Kidney epithelial cell (primary cell): ENCODE measurements around the gene TEAD2. TPM values are rescaled to one million over a fixed set of nuclear protein-coding genes. Genes with fewer than 3 reads are reported as not detected.
"Not testable (repeated sequence)": the region's sequence is repeated elsewhere in the genome, so short reads cannot be mapped to it uniquely, and the experiment has no call there.

Experiments used
- DNase-seq: peaks from one replicate; pipeline ENCODE4 v3.0.0-alpha.2; 2010; ENCODE audit warnings: low read depth
- H3K27me3 ChIP-seq: 2 replicates; pipeline ENCODE4 v1.6.0; 2011; ENCODE audit warnings: low read length; ENCODE audit not compliant: control insufficient read depth, insufficient read depth
- H3K36me3 ChIP-seq: 2 replicates; pipeline ENCODE4 v1.5.1; 2011; ENCODE audit warnings: low read length; ENCODE audit not compliant: control insufficient read depth, insufficient read depth
- H3K4me3 ChIP-seq: 2 replicates; pipeline ENCODE4 v1.5.1; 2011; ENCODE audit warnings: low read depth, mild to moderate bottlenecking, control low read depth, low read length
- total RNA-seq: library from RNA; depleted of rRNA; stranded (reverse); fragments of >200 nt; gene quantifications from 2 replicates; pipeline ENCODE4 v1.2.3, GENCODE V29; 2015
- TF ChIP-seq, protein P1 (sequence below): IDR thresholded peaks from 2 replicates; pipeline ENCODE4 v1.5.1; 2011; ENCODE audit warnings: mild to moderate bottlenecking, moderate library complexity, low read length, control low read depth, inconsistent platforms; ENCODE audit not compliant: insufficient read depth, poor library complexity, severe bottlenecking

TEAD2 gene
- total RNA-seq, 1 donor from 2014 or later, result 52.6 TPM

DNA sequence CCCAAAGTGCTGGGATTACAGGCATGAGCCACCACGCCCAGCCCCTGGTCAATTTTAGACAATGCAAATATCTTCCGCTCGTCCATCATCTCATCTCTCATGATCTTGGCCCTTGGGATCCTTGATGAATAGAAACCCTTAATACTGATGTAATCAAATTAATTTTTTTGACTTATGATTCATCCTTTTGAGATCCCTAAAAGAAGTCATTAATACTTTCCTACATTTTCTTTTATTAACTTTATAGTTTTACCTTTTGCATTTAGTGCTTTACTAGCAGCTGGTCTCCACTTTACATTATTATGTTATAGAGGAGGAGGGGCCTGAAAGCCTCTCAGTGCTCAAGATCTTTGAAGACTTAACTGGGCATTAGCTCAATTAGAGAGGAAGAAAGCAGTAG, 18.2 kb upstream of the TEAD2 start:
- TF ChIP-seq, protein P1, sequence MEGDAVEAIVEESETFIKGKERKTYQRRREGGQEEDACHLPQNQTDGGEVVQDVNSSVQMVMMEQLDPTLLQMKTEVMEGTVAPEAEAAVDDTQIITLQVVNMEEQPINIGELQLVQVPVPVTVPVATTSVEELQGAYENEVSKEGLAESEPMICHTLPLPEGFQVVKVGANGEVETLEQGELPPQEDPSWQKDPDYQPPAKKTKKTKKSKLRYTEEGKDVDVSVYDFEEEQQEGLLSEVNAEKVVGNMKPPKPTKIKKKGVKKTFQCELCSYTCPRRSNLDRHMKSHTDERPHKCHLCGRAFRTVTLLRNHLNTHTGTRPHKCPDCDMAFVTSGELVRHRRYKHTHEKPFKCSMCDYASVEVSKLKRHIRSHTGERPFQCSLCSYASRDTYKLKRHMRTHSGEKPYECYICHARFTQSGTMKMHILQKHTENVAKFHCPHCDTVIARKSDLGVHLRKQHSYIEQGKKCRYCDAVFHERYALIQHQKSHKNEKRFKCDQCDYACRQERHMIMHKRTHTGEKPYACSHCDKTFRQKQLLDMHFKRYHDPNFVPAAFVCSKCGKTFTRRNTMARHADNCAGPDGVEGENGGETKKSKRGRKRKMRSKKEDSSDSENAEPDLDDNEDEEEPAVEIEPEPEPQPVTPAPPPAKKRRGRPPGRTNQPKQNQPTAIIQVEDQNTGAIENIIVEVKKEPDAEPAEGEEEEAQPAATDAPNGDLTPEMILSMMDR, result no peak
- H3K4me3 ChIP-seq, result no peak overlapping the region
- peaks cover 4% of the 10 kb centered on the region for H3K27me3 ChIP-seq

DNA sequence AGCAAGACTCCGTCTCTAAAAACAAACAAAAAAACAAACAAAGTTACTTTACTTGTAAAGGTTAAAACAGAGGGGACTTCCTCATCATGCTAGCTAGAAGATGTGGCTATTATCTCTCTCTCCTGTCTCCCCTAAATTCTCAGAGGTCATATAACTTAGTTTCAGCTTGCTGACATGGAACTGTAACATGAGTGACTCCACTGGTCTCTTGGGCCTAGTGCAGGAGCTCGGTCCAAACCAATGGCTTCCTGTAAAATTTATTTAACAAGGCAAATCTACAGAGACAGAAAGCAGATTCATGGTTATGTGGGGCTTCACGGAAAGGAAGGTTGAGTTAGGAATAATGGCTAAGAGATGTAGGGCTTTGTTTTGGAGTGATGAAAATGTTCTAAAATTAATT, 16.3 kb upstream of the TEAD2 start:
- Histone ChIP-seq H3K4me3 (no peak overlapping the region), H3K27me3 (peaks cover 9% of the 10 kb centered on the region), H3K36me3 (no peaks in the 10 kb centered on the region)
- TF ChIP-seq, protein P1, result no peak
- no peak for DNase-seq

More for the DNA sequence above, 18.2 kb upstream of the TEAD2 start:
- no peak for DNase-seq
- no peaks in the 10 kb centered on the region for H3K36me3 ChIP-seq

DNA sequence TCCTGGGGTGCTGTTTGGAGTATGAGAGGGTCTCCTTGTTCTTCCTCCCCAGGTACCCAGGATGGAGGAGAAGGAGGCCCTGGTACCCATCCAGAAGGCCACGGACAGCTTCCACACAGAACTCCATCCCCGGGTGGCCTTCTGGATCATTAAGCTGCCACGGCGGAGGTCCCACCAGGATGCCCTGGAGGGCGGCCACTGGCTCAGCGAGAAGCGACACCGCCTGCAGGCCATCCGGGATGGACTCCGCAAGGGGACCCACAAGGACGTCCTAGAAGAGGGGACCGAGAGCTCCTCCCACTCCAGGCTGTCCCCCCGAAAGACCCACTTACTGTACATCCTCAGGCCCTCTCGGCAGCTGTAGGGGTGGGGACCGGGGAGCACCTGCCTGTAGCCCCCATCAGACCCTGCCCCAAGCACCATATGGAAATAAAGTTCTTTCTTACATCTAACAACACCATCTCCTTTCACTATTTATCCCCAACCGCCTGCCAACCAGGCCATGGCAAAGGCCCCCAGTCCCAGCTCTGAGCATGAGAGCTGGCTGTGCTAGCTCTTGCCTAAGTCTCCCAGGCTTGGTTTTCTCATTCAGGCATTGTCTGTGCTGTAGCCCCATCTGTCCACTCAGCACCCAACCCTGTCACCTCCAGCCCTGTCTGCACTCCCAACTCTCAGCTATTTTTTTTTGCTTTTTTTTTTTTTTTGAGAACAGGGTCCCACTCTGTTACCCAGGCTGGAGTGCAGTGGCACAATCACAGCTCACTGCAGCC, 12.6 kb upstream of the TEAD2 start:
- TF ChIP-seq, protein P1, result no peak
- DNase-seq, result no peak
- no peak overlapping the region for H3K4me3 ChIP-seq
- peaks cover 9% of the 10 kb centered on the region for H3K27me3 ChIP-seq
- no peaks in the 10 kb centered on the region for H3K36me3 ChIP-seq

DNA sequence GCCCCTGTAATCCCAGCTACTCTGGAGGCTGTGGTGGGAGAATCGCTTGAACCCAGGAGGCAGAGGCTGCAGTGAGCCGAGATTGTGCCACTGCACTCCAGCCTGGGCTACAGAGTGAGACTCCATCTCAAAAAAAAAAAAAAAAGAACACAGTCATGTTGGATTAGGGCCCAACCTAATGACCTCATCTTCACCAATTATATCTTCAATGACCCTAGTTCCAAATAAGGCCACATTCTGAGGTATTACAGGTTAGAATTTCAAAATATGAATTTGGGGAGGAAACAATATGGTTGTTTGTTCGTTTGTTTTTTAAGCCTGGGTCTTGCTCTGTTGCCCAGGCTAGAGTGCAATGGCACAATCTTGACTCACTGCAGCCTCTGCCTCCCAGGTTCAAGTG, 11.0 kb upstream of the TEAD2 start:
- not testable (repeated sequence) for H3K27me3 ChIP-seq, DNase-seq, H3K36me3 ChIP-seq, H3K4me3 ChIP-seq

DNA sequence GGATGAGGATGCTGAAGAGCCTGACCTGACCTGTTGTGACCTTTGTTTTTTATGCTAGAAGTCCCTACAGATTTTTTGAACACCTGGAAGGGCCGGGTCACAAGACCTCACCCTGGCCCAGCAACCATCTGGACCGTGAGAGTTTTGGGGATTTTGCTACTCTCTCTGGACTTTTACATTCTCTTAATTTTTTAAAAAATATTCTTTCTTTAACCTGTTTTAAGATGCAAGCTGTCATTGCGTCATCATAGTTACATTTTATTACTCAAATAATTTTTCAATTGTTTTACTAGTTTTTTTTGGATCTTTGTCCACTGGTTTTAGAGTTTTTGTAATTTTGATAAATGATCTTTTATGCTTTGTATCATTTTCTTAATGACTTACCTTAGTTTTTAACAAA, 9.0 kb upstream of the TEAD2 start:
- DNase-seq, result no peak
- Histone ChIP-seq H3K36me3 (no peaks in the 10 kb centered on the region), H3K27me3 (peaks cover 9% of the 10 kb centered on the region), H3K4me3 (no peak overlapping the region)
- TF ChIP-seq, protein P1, result no peak

DNA sequence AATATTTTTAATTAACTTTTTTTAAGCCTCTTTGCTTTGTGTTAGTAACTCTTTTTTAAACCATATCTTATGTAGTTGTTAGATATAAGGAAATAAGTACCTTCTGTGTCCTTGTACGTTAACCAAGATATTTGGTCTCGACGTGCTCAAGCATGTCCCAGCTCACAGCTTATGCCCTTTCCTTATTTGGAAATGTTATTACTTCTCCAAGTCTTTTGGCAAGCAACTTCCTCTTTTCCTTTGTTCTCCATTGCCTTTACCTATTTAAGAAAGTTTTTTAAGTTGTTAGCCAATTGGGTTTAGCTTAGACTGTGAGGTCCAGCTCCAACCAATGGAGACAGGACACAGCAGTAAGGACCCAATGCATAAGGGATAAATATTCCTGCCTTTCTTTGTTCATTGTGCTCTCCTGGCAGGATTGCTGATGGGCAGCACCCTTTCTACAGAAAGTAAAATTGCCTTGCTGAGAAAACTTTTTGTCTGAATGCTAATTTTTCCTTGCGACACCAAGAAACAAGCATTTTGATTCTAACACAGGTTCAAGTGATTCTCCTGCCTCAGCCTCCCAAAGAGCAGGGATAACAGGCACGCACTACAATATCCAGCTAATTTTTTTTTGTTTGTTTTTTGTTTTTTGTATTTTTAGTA, 6.6 kb upstream of the TEAD2 start:
- TF ChIP-seq, protein P1, result no peak
- Histone ChIP-seq H3K36me3 (no peaks in the 10 kb centered on the region), H3K27me3 (no peaks in the 10 kb centered on the region), H3K4me3 (no peak overlapping the region)
- no peak for DNase-seq
